Kidney tubule cell (primary cell): ENCODE measurements around the gene BPHL.
"Not testable (repeated sequence)": the region's sequence is repeated elsewhere in the genome, so short reads cannot be mapped to it uniquely, and the experiment has no call there.

ENCODE experiments used
- DNase-seq: peaks from one replicate; pipeline ENCODE4 v3.0.0-alpha.2; 2018; ENCODE audit warnings: low spot score

BPHL gene

DNA sequence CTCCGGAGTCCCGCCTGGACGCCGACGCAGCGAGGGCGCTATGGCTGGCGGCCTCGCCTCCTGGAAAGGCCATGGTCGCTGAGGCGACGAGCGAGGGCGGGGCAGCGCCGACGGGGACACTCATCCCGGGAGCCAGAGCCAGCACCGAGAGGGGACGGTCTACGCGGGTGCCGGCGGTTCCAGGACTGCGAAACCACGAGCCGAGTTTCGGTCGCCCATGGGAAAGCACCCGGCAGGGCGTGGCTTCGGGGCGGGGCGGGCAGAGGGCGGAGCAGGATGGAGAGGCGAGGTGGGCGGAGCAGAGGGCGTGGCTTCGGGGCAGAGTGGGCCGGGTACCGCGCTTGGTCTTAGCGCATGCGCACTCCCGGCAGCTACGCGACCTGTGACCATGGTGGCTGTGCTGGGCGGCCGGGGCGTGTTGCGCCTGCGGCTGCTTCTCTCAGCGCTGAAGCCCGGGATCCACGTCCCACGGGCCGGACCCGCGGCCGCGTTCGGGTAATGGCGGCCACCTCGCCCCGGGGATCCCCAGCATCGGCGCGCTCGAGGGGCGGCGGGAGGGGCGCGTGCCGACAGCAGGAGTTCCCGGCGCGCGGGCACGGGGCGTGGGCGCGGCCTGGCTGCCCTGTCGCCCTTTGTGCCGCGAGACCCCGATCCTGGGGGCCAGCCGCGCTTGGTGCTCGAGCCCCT lies at the start of gene BPHL:
Gene BPHL, plus strand, starts transcription at position 359 of the 687 bp plus-strand sequence. Its CDS starts 30 bp downstream, at position 389.
- DNase-seq, result peak; percentile 96

GRCh38 chr6:3071568-3071967 lies 46.9 kb upstream of the BPHL start:
- DNase-seq, result no peak

DNA sequence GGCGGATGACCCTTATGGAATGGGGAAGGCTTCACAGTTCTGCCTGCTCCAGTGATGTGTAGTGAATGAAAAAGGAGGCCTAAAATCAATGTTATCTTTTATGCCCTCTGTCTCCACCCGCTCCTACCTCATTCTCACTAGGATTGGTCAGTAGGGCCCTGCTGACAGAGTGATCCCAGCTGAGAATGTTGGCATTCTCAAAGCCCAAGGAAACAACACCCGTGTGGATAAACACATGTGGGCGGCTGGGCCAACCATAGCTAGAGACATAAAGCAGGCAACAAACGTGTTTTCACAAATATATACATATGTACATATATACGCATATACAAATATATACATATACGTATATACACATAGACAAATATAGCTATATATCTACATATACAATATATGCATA lies 45.7 kb upstream of the BPHL start:
- DNase-seq, result no peak

DNA sequence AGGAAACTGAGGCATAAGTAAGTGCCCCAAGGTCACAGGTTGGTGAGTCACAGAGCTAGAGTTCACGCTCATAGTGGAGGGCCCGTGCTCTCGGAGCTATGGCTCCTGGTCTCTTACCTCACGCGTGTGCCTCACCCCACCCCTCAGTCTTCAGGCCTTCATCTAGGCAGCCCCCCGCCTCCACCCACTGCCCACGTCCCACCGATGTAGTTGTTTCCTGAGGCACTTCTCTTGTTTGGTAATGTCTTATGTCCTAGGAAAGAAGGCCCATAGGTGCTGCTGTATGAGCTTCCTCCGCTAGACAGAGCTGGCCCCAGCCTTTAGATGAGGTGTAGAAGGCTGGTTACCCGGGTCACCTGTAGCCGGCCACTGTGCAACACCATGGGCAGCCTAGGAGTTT lies 45.1 kb upstream of the BPHL start:
- DNase-seq, result no peak

- no peak for DNase-seq
Measured at GRCh38 chr6:3075772-3076113, 42.8 kb upstream of the BPHL start.

DNA sequence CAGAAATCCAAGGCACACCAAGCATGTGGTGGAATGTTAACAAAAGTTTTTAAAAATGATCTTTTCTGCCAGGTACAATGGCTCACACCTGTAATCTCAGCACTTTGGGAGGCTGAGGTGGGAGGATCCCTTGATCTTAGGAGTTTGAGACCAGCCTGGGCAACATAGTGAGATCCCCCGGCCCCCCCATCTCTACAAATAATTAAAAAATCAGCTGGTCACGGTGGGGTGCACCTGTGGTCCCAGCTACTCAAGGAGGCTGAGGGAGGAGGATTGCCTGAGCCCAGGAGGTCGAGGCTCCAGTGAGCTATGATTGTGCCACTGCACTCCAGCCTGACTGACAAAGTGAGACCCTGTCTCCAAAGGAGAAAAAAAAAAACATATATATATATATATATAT lies 42.2 kb upstream of the BPHL start:
- DNase-seq, result no peak

DNA sequence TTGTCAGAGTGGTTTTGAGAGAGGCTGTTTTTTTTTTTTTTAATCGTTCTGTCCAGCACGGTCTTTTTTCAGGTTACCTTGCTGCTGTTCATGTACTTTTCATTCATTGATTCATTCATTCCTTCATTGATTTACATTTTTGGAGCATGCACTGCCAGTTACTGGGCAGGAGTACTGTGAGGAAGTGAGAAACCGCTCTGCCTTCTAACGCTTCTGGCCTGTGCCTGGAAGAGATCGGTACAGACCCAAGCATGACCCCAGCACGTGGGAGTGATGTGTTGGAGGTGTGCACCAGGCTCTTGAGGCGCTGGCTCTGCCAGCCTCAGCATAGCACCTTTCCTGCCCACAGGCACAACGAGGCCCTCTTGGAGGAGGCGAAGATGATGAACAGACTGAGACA lies 41.1 kb upstream of the BPHL start:
- DNase-seq, result no peak

DNA sequence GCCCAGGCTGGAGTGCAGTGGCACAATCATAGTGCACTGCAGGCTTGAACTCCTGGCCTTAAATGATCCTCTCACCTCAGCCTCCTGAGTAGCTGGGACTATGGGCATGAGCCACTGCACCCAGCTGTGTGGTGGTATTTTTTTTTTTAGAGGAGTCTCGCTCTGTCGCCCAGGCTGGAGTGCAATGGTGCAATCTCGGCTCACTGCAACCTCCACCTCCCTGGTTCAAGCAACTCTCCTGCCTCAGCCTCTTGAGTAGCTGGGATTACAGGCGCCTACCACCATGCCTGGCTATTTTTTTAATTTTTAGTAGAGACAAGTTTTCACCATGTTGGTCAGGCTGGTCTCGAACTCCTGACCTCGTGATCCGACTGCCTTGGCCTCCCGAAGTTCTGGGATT lies 39.6 kb upstream of the BPHL start:
- not testable (repeated sequence) for DNase-seq

GRCh38 chr6:3079682-3080081 lies 38.8 kb upstream of the BPHL start:
- DNase-seq, result no peak

DNA sequence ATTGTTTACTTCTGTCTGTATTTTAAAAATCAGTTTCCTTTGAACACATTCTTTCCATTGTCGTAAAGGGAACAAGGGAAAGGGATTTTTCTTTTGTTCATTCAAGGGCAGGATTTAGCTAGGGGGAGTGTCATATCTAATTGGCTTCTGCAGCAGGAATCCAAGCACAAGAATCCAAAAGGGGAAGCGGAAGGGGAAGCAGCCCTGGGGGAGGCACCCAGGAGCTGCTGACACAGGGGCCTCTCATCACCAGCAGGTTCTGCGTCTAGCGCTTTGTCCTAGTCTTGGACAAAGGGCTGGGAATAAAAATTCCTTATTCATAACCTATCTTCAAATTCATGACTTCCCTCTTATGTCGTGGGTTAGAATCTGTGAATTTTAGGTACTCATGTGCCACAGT lies 36.6 kb upstream of the BPHL start:
- DNase-seq, result no peak

DNA sequence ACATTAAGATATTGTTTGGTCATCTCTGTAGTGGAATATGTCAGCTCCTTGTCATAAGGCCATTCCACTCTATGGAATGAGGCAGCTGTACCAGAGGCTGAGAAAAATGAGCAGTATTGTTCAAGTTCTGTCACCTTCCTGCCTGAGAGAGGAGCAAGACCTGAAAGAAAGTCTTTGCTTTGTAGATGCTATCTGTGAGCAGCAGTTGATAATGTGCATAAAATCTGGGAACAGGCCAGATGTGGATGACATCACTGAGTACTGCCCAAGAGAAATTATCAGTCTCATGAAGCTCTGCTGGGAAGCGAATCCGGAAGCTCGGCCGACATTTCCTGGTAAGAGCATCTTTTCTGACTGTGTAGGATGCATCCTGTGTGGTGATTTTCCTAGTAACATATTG lies 33.4 kb upstream of the BPHL start:
- no peak for DNase-seq

DNA sequence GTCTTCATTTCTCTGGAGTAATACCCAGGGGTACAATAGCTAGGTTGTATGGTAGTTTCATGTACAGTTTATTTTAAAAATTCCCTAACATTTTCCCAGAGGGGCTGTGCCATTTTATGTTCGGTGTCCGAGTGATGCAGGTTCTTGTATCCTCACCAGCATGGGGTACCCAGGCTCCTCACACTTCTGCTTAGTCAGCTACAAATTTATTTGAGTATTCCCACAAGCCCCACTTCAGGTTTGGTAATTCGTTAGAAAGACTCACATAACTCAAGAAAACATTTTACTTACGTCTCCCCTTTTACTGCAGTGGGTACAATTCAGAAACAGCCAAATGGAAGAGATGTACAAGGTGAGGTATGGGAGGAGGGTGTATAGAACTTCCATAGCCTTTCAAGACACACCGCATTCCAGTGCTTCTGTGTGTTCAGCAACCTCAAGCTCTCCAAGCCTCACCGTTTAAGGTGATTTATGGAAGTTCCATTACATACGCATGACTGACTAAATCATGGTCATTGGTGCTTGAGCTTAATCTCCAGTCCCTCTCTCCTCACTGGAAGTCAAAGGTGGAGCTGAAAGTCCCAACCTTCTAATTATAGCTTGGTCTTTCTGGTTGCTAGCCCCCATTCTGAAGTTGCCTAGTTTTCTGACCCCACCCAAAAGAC lies 32.1 kb upstream of the BPHL start:
- no peak for DNase-seq

DNA sequence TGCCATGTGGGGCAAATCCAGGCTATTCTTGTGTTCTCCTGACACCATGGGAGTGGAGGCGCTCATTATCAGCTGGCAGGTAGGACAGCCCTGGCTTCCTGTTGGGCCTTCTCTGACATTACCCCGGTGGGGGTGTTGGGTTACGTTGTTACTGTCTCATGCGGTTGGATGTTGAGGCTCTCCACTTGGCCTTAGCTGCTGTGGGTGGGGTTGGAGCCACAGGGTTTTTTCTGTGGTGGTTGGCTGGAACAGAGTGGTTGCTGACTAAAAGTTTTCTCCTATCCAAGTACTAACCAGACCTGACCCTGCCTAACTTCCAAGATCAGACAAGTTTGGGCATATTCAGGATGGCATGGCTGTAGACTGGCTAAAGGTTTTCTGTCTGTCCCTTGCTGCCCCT lies 30.1 kb upstream of the BPHL start:
- DNase-seq, result no peak

DNA sequence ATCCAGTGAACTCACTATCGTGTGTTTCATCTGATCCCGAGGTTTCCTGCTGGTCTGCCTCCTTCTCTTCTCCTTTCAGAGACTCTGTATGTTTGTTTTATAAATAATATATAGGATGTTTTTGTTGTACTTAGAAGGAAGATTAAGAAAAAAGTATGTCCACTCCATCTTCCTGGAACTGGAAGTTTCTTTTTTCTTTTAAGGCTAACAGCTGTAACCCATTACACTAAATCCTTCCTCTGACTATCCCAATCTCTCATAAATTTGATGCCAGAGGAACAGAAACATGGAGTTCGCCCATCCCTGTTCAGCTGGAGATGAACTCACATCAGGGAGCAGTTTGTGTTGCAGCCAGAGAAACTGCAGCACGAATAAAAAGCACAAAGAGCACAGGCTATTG lies 29.5 kb upstream of the BPHL start:
- DNase-seq, result no peak

GRCh38 chr6:3090013-3090412 lies 28.5 kb upstream of the BPHL start:
- no peak for DNase-seq

GRCh38 chr6:3094815-3095214 lies 23.7 kb upstream of the BPHL start:
- DNase-seq, result no peak

- no peak for DNase-seq
Measured at GRCh38 chr6:3102875-3103274, 15.6 kb upstream of the BPHL start.

DNA sequence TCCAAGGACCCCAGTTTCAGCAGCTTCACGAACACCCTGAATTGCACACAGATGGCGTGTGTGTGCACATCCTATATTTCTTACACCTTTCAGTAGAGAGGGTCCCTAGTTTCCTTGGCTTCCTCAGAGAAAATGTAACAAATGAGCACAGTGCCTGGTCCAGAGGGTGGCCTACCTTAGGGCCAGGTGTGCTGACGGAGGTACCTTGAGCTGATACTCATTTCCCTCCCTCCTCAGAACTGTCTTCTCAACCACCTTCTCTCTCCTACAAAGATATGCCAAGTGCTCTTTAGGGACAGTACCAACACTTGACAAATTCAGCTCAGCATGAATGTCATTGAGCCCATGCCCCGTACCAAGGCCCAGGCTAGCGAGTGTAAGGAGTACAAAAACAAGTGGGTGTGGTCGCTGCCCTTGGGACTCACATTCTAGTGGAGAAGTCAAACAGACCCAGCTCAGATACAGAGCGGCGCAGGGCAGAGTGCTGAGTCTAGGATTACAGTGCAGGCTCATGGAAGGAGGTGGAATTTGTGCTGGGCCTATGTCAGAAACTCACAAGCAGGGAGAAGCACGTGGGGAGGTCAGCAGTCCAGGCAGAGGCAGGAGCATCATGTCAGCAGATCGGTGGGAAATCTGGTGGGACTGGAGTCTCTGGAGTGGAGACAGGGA lies 9.6 kb upstream of the BPHL start:
- DNase-seq, result no peak

GRCh38 chr6:3109761-3110160 lies 8.8 kb upstream of the BPHL start:
- DNase-seq, result no peak

- DNase-seq, result no peak
Measured at GRCh38 chr6:3114377-3114776, 4.1 kb upstream of the BPHL start.

- DNase-seq, result no peak
Measured at GRCh38 chr6:3117912-3118352, 579 bp upstream of the BPHL start.

DNA sequence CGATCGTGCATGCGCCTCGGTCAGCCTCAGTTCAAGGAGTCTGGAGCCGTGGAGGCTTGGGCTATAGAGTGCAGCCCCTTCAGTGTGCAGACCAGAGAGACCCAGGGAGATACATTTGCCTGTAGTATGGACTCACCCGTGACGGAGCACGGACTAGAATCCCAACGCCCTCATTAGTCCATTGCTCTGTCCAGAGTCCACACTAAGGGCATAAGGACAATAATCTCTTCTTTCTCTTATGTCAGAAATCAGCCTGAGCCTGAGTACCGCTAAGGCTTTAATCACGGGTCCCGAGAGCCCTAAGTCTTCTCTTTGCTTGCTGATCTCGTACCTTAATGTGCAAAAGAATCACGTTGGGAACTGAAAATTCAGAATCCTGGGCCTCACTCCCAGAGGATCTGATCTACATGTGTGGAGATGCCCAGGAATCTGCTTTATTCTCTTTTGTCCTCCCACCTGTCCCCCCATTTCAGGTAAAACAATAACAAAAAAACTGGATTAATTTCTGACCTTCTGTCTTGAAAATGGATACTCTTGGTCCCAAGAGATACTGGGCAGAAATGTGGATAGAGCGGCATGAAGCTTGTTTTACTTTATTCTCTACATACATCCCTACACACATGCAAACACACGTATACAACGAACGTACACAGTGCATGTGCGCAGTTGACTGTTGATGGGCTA lies 671 bp downstream of the BPHL start:
- peak; percentile 42 for DNase-seq

DNA sequence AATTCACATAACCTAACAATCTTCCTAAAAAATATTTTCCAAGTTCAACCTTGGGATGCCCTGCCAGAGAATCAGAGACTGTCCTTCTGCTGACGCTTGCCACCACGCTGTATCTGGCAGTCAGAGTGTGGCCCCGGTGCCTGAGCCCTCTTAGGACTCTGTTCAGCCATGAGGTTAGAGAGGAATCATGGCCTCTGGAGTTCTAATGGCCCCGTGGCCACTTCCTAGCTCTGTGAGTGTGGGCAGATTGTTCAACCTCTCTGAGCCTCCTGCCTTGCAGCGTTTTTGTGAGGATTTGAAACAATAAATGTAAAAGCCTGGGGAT lies 2.2 kb downstream of the BPHL start:
- DNase-seq, result no peak
